ENCODE results near the gene WDR64. TPM values are rescaled to one million over a fixed set of nuclear protein-coding genes. Genes with fewer than 3 reads are reported as not detected.

The WDR64 gene
- total RNA-seq = under 1 TPM in 1 of 2 donors, not detected in 1; 0.34 TPM

GRCh38 chr1:241652012-241652411 lies at the start of gene WDR64:
Gene WDR64, plus strand, starts transcription at chr1:241652281. Its CDS starts 204 bp downstream, at chr1:241652485.

GRCh38 chr1:241640149-241640866 lies 11.8 kb upstream of the WDR64 start, which contains the start of the genes CHML and OPN3:
Gene CHML, minus strand, starts transcription at chr1:241640369. Its CDS starts 4,603 bp downstream, at chr1:241635766.
Gene OPN3, minus strand, starts transcription at chr1:241640369. Its CDS starts 115 bp downstream, at chr1:241640254.

GRCh38 chr1:241847796-241848685 lies 196.0 kb downstream of the WDR64 start, which contains the start of gene EXO1:
Gene EXO1, plus strand, starts transcription at chr1:241848204. Its CDS starts 2,222 bp downstream, at chr1:241850426.

Other genes with a start within 250 kb of the WDR64 start
- 100 to 1,000 TPM; 131 to 201 TPM for gene FH, start 132.5 kb upstream of the WDR64 start, total RNA-seq
- gene KMO, start 119.9 kb upstream of the WDR64 start, total RNA-seq = 1 to 10 TPM; 6.9 to 7.7 TPM
- gene CHML, start 11.9 kb upstream of the WDR64 start, total RNA-seq = 10 to 100 TPM in 1 of 2 donors, 1 to 10 TPM in 1; 10.0 to 12.0 TPM
- gene OPN3, start 11.9 kb upstream of the WDR64 start, total RNA-seq = 10 to 100 TPM; 19.0 to 27.2 TPM
- 10 to 100 TPM; 14.1 to 36.3 TPM for gene EXO1, start 195.9 kb downstream of the WDR64 start, total RNA-seq

Data from melanocyte of skin (primary cell).